Colonic mucosa (tissue), 4 donors: ENCODE measurements around the gene BCAS3. TPM values are rescaled to one million over a fixed set of nuclear protein-coding genes. Genes with fewer than 3 reads are reported as not detected.
"Not testable (repeated sequence)": the region's sequence is repeated elsewhere in the genome, so short reads cannot be mapped to it uniquely, and the experiment has no call there.

Experiments used
- DNase-seq: peaks from one replicate; pipeline ENCODE4 v3.0.0-alpha.2; 2020
- H3K27ac ChIP-seq: fragments of 200-600 bp; one replicate; pipeline ENCODE4 v1.8.0; 2021
- H3K27me3 ChIP-seq: fragments of 200-600 bp; one replicate; pipeline ENCODE4 v1.8.0; 2021
- H3K36me3 ChIP-seq: fragments of 200-600 bp; one replicate; pipeline ENCODE4 v1.8.0; 2021
- H3K4me1 ChIP-seq: fragments of 200-600 bp; one replicate; pipeline ENCODE4 v1.8.0; 2021; ENCODE audit warnings: mild to moderate bottlenecking
- H3K4me3 ChIP-seq: fragments of 200-600 bp; one replicate; pipeline ENCODE4 v1.8.0; 2021
- H3K9ac ChIP-seq, 2 donors: one replicate each; pipeline ENCODE4 v1.7.0; 2013; ENCODE audit warnings: control low read depth in 2 of 2, low read depth in 2 of 2, low read length in 2 of 2
- H3K9me3 ChIP-seq: fragments of 200-600 bp; one replicate; pipeline ENCODE4 v1.8.0; 2021
- CTCF ChIP-seq: fragments of 200-600 bp; IDR thresholded peaks from one replicate; pipeline ENCODE4 v1.8.0; 2022; ENCODE audit warnings: antibody characterized with exemption, mild to moderate bottlenecking
- intact Hi-C: fragments of 100-400 bp; cut with DNase I; formaldehyde crosslinking; loops from one replicate; pipeline ENCODE4 v1.14.1; 2022
- total RNA-seq, 2 donors: library from RNA; stranded (reverse); fragmentation: NEBNext Ultra II Directional in 1 of 2; extraction: Animal tissue kit (Norgen Biotek cat#: 25700) in 1 of 2; gene quantifications; one replicate each; pipeline ENCODE4 v1.2.1, GENCODE V29; 2021
- donor health status: healthy.
- donor health status: DM: no; HTN: no; CAD: no.
- donor health status: DM: no; HTN: no; CAD: no.

BCAS3 gene
- total RNA-seq, 2 donors from 2014 or later: 11.0 to 17.8 TPM

GRCh38 chr17:61431594-61432311 lies 754.1 kb downstream of the BCAS3 start:
- Histone ChIP-seq H3K4me1 (no peaks in the 10 kb centered on the region), H3K9ac (no peak overlapping the region), H3K27me3 (no peaks in the 10 kb centered on the region), H3K27ac (no peak overlapping the region), H3K4me3 (no peak overlapping the region), H3K9me3 (no peaks in the 10 kb centered on the region), H3K36me3 (no peaks in the 10 kb centered on the region)
- no peak for TF ChIP-seq CTCF
- no peak for DNase-seq
- intact Hi-C loops: no loop called here

- intact Hi-C loops: no loop called here
- Histone ChIP-seq H3K4me3 (no peak overlapping the region), H3K9me3 (no peaks in the 10 kb centered on the region), H3K36me3 (no peaks in the 10 kb centered on the region), H3K4me1 (no peaks in the 10 kb centered on the region), H3K27me3 (no peaks in the 10 kb centered on the region), H3K27ac (no peak overlapping the region), H3K9ac (no peak overlapping the region)
- no peak for TF ChIP-seq CTCF
- no peak for DNase-seq
Measured at GRCh38 chr17:61436273-61436672, 758.6 kb downstream of the BCAS3 start.

- no peaks in the 10 kb centered on the region for H3K4me1 ChIP-seq
- no peak overlapping the region for H3K4me3 ChIP-seq
- H3K9ac ChIP-seq: no peak overlapping the region
- H3K27ac ChIP-seq: no peak overlapping the region
- DNase-seq: no peak
- intact Hi-C loops: no loop called here
- no peaks in the 10 kb centered on the region for H3K36me3 ChIP-seq
- no peaks in the 10 kb centered on the region for H3K27me3 ChIP-seq
- TF ChIP-seq CTCF: no peak
- no peaks in the 10 kb centered on the region for H3K9me3 ChIP-seq
Measured at GRCh38 chr17:61436995-61437704, 759.5 kb downstream of the BCAS3 start.

GRCh38 chr17:61440697-61441096 lies 763.0 kb downstream of the BCAS3 start:
- H3K36me3 ChIP-seq: no peaks in the 10 kb centered on the region
- H3K27me3 ChIP-seq: no peaks in the 10 kb centered on the region
- no peaks in the 10 kb centered on the region for H3K9me3 ChIP-seq
- no peaks in the 10 kb centered on the region for H3K4me1 ChIP-seq
- DNase-seq: no peak
- intact Hi-C loops: no loop called here
- no peak for TF ChIP-seq CTCF
- H3K9ac ChIP-seq: no peak overlapping the region
- no peak overlapping the region for H3K27ac ChIP-seq
- H3K4me3 ChIP-seq: no peak overlapping the region

GRCh38 chr17:61441507-61441906 lies 763.9 kb downstream of the BCAS3 start:
- H3K36me3 ChIP-seq, H3K9ac ChIP-seq, H3K9me3 ChIP-seq, DNase-seq, H3K4me1 ChIP-seq, intact Hi-C loops, H3K27me3 ChIP-seq, H3K27ac ChIP-seq, H3K4me3 ChIP-seq: not testable (repeated sequence)
